Hematopoietic multipotent progenitor cell treated with erythropoietin and hydrocortisone succinate and interleukin-3 and kit ligand, for 17 days (in vitro differentiated cells): ENCODE measurements around the gene ADSL.
"Not testable (repeated sequence)": the region's sequence is repeated elsewhere in the genome, so short reads cannot be mapped to it uniquely, and the experiment has no call there.

Experiments
- DNase-seq: peaks from one replicate; pipeline ENCODE4 v3.0.0-alpha.2; 2015; ENCODE audit warnings: low spot score

ADSL gene

DNA sequence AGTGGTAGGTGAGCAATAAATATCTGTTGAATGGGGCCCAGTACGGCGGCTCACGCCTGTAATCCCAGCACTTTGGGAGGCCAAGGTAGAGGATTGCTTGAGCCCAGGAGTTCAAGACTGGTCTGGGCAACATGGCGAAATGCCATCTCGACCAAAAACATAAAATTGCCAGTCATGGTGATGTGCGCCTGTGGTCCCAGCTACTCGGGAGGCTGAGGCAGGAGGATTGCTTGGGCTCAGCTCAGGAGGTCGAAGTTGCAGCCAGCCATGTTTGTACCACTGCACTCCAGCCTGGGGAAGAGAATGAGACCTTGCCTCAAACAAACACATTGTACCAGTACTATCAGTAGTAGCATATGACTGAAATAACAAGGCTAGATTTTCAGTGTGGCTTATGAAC lies 28.3 kb downstream of the ADSL start:
- DNase-seq, result no peak

DNA sequence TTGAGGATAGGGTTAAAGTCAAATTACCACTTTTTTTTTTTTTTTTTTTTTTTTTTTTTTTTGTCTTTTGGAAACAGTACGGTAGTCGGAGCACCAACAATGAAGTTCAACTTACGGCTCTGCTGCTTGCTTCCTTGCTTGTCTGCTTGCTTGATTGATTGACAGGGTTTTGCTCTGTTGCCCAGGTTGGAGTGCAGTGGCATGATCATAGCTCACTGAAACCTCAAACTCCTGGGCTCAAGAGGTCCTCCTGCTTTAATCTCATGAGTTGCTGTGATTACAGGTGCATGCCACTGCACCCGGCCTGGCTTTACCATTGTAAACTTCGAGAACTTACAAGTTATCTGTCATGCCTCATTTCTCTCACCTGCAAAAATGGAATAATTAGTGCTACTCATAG lies 29.8 kb downstream of the ADSL start:
- no peak for DNase-seq

DNA sequence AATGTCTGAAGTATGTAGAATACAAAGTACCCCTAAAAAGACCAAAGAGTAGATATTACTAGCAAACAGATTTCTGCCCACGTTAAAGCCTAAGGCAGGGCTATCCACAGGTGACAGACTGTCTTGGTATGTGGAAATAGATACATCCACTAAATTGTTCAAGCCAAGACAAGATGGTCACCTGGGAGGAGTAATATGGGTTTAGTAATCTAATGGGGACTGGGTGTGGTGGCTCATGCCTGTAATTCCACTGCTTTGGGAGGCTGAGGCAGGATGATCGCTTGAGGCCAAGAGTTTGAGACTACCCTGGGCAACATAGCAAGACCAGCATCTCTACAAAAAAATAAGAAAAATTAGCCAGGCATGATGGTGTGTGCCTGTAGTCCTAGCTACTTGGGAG lies 31.6 kb downstream of the ADSL start:
- DNase-seq, result no peak

DNA sequence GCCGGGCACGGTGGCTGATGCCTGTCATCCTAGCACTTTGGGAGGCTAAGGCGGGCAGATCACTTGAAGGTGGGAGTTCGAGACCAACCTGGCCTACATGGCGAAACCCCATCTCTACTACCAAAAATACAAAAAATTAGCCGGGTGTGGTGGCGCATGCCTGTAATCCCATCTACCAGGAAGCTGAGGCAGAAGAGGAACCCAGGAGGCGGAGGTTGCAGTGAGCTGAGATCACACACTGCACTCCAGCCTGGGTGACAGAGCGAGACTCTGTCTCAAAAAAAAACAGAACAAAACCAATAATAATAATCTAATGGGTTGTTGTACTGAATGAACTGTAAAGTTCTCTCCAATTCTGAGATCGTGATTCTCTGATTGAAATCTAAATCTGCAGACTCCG lies 32.1 kb downstream of the ADSL start:
- not testable (repeated sequence) for DNase-seq

DNA sequence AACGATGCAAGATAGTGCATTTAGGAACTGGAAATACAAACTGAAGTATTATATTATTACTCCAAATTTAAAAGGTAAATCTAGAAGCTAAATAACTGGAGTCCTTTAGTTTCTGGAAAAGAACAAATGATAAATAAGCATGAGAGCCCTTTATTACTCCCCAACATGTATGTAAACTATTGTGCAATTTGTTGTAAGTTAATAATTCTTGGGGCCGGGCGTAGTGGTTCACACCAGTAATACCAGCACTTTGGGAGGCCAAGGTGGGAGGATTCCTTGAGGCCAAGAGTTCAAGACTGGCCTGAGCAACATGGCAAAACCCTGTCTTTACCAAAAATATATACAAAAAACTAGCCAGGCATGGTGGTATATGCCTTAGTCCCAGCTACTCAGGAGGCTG lies 35.2 kb downstream of the ADSL start:
- no peak for DNase-seq

DNA sequence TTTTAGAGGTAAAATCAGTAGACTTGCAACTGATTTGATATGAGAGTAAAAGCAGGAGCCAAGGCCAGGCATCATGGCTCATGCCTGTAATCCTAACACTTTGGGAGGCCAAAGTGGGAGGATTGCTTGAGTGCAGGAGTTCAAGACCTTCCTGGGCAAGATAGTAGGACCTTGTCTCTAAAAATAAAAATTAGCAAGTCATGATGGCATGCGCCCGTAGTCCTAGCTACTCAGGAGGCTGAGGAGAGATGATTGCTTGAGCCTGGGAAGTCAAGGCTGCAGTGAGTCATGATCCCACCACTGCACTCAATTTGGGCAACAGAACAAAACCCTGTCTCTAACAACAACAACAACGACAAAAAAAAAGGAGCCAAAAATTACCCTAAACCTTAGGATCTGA lies 37.6 kb downstream of the ADSL start:
- no peak for DNase-seq

DNA sequence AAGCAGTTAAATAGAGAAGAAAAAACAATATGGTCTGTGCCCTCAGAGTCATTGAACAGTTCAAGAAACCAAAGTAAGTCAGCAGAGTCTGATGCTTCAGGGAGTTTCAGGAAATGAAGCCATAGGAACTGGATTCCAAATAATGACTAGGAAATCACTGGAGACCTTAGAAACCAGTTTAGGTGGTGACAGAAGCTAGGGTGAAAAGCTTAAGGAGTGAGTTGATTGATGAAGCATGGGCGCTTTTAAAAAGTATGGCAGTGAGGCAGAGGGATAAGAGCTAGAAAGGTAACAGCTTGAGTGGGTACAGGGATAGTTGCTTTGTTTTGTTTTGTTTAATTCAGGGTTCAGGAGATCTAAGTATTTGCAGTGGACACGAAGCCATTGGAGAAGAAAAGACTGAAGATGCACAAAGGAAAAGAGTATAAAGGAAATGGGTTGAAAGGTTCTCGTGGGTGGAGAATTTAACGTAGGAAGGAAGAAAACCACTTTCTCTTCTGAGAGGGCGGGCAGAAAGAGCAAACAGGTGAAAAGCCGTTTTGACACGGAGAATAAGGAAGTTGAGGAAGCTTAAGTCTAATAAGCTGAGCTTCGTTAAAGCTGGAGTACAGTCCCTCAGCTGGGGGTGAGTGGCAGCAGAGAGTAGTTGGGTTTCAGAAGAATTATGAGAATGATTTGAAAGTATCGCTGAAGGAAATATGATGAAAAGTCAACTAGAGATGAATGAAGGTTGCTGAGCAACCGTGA lies 38.9 kb downstream of the ADSL start:
- DNase-seq, result no peak

DNA sequence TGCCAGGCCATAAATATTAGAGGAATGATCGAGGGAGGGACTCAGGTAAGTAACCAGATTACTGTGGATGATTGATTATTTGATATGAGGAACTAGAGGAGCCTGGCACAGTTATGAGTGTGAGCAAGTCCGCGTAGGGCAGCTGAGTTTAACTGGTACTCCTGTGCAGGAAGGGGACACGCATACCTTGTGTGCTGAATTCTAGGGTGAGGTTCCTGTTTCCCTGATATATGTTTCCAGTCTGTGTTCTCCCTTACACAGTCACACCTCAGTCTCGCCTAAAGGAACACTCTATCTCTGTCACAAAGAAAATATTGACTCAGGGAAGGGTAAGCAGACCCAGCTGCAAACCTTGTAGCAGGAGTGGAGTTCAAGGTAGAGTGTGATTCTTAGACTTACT lies 41.4 kb downstream of the ADSL start:
- no peak for DNase-seq

DNA sequence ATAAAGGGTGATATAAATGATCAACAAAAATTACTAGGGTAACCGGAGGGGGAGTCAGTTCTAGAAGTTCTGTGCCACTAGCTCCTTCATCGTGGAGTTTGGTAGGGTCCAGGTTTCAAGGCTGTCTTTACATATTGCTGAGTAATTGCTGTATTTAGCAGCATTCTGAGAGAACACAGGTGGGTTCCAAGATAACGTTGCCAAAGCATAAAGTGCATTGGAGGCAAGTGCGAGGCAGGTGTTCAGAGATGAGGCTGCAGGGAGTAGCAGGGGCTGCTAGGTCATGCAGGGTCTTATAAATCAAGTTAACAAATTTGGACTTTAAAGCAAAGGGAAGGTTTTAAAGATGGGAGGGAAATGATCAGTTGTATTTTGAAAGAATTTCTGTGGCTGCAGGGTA lies 41.9 kb downstream of the ADSL start:
- DNase-seq, result no peak

DNA sequence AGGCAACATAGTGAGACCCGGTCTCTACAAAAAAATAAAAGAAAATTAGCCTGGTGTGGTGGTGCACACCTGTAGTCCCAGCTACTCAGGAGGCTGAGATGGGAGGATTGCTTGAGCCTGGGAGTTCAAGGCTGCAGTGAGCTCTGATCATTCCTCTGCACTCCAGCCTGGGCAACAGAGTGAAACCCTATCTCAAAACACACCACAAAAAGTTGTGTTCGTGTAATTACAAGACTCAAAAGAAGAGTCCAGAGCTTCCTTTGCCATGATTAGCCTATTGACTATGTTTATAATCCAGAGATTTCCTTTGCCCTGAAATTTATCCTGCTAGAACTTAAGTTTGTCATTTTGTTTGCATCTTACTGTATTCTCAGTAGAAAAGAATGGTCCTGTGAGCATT lies 45.1 kb downstream of the ADSL start:
- no peak for DNase-seq

DNA sequence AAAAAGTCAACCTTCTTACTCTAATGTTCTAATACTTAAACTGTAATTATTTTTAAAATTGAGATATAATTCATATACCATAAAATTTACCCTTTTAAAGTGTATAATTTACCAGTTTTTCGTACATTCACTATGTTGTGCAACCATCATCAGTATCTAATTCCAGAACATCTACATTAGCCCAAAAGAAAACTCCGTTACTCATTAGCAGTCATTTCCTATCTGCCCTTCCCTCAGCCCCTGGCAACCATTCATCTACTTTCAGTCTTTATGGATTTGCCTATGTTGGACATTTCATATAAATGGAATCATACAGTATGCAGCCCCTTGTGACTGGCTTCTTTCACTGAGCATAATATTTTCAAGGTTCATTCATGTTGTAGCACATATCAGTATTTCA lies 46.3 kb downstream of the ADSL start:
- no peak for DNase-seq

DNA sequence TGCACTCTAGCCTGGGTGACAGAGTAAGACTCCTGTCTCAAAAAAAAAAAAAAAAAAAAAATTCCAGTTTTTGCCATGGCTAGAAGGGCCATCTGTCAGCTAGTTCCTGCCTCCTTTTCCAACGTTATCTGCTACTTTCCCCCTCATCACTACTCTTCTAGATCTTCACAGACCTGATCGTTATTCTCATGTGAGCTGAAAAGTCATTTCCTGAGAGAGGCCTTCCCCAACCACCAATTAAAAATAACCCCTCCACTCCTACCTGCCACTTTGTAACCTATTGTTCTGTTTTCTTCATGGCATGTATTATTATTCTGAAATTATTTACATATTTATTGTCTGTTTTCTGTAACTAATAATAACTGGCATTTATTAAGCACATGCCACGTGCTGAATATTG lies 48.3 kb downstream of the ADSL start:
- no peak for DNase-seq

DNA sequence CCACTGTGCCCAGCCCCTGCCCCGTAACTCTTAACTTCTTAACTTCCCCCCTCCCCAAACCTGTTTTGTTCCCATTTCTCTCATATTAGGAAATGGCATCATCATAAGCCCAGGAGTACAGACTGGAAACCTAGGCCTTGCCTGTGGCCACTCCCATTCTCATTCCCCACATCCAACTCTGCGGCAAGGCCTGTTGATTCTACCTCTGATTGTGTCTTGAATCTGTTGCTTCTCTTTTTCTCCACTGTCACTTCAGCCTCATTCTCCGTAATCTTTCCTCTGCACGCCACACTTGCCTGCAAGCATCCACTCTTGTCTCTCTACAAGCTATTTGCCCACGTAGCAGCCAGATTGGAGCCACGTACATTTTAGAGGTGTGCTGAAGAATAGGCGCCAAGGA lies 49.3 kb downstream of the ADSL start:
- DNase-seq, result no peak

DNA sequence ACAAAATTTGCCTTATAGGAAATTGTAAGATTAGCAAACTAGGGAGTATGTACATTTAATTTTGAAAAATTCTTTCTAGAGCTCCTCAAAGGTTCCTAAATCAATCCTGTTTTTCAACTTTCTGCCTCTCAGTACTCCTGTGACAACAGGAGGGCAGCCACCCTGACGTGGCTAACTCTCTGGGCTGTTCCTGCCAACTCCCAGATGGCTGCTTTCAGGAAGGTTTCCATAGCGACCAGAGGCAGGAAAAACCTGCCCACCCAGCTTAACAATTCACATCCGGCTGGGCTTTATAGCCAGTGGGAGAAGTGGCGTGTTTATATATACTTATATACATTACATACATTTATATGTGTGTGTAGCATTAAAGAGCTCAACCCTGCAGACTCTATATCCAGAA lies 50.6 kb downstream of the ADSL start:
- DNase-seq, result no peak

DNA sequence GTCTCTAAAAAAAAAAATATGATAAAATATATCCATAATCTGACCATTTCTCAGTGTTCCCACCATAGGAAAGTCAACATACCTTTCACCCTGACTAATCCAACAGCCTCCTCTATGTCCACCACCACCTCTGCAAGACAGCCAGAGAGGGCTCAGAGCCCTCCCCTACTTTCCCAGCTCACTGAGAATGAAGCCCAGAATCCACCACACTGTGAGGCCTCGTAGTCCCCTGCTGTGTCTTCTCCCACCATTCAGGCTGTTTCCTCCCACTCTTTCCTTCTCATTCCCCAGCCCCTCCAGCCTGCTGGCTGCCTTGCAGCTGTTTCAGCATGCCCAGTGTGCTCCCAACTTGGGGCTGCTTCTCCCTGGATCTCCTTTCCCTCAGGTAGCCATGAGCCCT lies 51.1 kb downstream of the ADSL start:
- no peak for DNase-seq

DNA sequence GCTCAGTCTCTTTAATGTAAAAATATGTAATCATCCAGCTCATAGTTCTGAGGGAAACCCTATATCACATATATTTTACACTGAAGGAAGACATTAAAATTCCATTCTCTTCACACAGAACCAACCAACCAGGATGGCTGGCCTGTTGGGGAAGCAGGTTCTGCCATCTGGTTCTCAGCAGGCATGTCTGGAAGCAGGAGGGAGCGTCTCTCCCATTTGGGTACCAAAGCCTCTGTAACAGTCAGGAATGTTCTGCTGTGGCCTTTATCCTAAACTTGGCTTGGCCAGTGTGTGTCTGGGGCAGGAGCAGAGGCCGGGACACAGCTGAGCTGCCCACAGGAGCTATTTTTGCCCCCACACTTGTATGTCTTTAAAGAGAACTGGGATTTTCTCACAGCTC lies 53.3 kb downstream of the ADSL start:
- DNase-seq, result no peak

DNA sequence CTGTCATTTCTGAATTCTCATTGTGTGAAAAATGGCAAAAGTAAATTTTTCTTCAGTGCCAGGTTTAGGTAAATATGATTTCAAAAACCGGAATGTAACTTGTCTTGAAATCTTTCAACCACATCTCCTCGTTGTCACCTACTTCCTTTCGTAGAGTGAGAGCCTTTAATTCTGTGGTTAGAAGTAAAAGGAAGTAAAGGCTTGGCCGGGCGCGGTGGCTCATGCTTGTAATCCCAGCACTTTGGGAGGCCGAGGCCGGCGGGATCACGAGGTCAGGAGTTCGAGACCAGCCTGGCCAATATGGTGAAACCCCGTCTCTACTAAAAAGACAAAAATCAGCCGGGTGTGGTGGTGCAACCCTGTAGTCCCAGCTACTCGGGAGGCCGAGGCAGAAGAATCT lies 53.9 kb downstream of the ADSL start:
- DNase-seq, result no peak

DNA sequence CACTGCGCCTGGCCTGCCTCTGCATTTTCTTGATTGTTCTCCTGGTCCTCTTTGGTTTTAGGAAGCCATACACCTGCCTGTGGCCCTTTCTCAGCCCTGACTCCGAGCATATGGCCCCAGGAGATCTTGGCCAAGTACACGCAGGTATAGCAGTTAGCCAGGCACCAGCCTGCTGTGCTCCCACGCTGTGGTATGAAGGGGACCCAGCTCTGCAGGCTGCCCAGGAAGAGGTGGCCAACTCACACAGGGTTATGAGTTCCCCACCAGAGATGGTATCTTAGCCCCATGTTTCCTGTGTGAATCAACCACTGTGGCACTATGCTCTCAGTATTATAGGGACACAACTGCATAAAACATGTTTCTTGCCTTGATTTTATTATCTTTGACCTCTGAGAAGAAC lies 55.2 kb downstream of the ADSL start:
- DNase-seq, result no peak

DNA sequence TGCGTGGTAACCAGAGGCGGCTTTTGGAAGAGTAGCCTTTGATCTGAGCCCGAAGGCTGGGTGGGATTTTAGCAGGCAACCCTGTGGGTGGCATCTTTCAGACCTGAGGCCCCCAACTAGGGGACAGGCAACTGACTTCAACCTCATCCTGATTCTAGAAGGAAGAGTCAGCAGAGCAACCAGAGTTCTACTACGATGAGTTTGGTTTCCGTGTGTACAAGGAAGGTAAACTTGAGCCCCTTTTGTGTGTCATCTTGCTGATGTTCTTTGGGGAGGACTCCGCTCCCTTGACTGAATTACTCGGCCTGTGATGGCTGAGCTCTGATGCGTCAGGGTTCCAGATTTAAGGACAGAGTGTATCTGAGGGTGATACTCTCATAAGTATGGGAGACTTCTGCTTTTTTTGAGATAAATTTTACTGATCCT lies 55.7 kb downstream of the ADSL start:
- no peak for DNase-seq

DNA sequence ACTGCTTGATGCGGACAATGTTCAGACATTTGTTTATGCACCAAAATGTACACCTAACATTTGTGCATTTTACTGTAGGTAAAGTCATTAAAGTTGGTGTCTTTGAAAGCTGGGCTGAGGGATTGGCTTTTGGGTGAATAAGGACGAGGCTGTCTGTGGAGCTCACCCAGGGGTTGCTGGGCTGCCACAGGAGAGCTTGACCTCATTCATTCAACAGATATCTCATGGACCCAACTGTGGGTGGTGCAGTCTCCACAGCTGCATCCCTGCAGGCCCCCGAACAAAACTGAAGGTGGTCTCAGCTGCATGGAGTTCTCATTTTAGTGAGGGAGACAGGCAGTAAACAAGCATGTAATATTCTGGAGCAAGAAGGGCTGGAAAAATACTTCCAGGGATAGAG lies 56.8 kb downstream of the ADSL start:
- DNase-seq, result no peak

DNA sequence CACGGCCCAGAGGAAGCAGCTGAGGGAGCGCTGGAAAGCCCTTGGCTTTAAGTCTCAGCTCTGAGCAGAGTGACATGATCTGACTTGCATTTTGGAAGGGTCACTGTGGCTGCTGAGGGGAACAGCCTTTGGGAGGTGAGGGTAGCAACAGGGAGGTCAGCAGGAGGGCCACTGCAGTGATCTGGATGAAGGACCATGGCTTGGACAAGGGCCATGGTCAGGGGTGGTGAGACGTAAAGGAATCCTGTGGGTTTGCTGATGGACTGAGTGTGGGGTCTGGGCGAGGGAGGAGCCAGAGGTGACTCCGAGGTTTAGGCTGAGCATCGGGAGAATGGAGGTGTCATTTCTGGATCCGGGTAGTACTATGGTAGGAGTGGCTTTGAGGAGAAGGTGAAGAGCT lies 57.4 kb downstream of the ADSL start:
- DNase-seq, result no peak

DNA sequence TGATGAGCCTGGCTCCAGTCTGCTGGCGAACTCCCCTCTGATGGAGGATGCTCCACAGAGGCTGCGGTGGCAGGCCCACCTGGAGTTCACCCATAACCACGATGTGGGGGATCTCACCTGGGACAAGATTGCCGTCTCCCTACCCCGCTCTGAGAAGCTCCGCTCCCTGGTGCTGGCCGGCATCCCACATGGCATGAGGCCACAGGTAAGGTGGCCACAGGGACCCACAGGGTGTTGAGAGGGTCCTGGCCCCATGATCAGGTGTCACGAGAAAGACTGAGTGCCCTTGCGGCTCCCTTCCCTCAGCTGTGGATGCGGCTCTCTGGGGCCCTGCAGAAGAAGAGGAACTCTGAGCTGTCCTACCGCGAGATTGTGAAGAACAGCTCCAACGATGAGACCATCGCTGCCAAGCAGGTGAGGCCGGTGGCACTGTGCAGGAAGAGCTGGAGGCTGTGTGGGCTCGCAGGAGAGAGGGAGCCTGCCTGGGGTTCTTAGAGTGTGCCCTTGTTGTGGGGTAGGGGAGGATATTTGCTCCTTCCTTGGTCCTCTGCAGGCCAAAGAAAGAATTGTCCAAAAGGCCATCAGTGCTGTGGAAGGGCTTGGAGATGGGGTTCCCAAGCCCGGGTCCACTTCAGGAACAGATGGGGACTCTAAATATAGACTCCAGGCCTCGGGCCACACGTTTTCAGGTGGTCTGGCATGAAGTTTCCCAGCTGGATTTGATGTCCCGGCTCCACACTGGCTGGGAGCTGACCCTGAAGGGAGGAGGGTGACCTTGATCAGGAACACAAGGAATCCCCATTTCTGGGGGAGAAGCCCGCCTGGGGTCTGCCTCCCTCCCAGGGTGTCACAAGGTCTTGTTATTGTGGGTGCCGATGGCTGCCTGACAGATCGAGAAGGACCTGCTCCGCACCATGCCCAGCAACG lies 58.2 kb downstream of the ADSL start:
- DNase-seq, result no peak
